Endothelial cell (in vitro differentiated cells): ENCODE data around the gene ITGAV. TPM values are rescaled to one million over a fixed set of nuclear protein-coding genes. Genes with fewer than 3 reads are reported as not detected.

Source experiments
- DNase-seq: peaks from one replicate; pipeline ENCODE4 v3.0.0; 2021; ENCODE audit warnings: low spot score
- H3K27ac Mint-ChIP-seq: one replicate; pipeline ENCODE4 v1.8.0; 2021; ENCODE audit warnings: mixed read lengths, inconsistent platforms; ENCODE audit not compliant: unreplicated experiment
- H3K27me3 Mint-ChIP-seq: one replicate; pipeline ENCODE4 v1.8.0; 2021; ENCODE audit warnings: mild to moderate bottlenecking, moderate library complexity, mixed read lengths, inconsistent platforms; ENCODE audit not compliant: unreplicated experiment
- H3K36me3 Mint-ChIP-seq: one replicate; pipeline ENCODE4 v1.8.0; 2021; ENCODE audit warnings: mild to moderate bottlenecking, low read depth, mixed read lengths, inconsistent platforms; ENCODE audit not compliant: unreplicated experiment
- H3K4me1 Mint-ChIP-seq: one replicate; pipeline ENCODE4 v1.8.0; 2021; ENCODE audit warnings: mild to moderate bottlenecking, mixed read lengths, inconsistent platforms; ENCODE audit not compliant: unreplicated experiment
- H3K4me3 Mint-ChIP-seq: one replicate; pipeline ENCODE4 v1.8.0; 2021; ENCODE audit warnings: mild to moderate bottlenecking, mixed read lengths, inconsistent platforms; ENCODE audit not compliant: unreplicated experiment
- H3K9me3 Mint-ChIP-seq: one replicate; pipeline ENCODE4 v1.8.0; 2021; ENCODE audit warnings: mixed read lengths, inconsistent platforms; ENCODE audit not compliant: unreplicated experiment
- total RNA-seq: library from RNA; stranded (reverse); fragmentation: NEBNext Ultra II Directional; extraction: Animal tissue kit (Norgen Biotek cat#: 25700); gene quantifications from one replicate; pipeline ENCODE4 v1.2.1, GENCODE V29; 2021; ENCODE audit not compliant: unreplicated experiment
- TF ChIP-seq, protein P1 (sequence below): fragments of 200-600 bp; sonication (generic); IDR thresholded peaks from one replicate; pipeline ENCODE4 v1.5.0; 2021; ENCODE audit warnings: antibody characterized with exemption; ENCODE audit not compliant: unreplicated experiment

ITGAV gene
- total RNA-seq, 1 donor from 2014 or later = 154 TPM

GRCh38 chr2:186675380-186675779, 85.5 kb downstream of the ITGAV start:
- Mint-ChIP-seq H3K36me3 (peaks cover 59% of the 10 kb centered on the region), H3K27me3 (no peaks in the 10 kb centered on the region), H3K4me3 (no peak overlapping the region), H3K27ac (no peak overlapping the region), H3K9me3 (no peaks in the 10 kb centered on the region), H3K4me1 (no peaks in the 10 kb centered on the region)
- TF ChIP-seq, protein P1, sequence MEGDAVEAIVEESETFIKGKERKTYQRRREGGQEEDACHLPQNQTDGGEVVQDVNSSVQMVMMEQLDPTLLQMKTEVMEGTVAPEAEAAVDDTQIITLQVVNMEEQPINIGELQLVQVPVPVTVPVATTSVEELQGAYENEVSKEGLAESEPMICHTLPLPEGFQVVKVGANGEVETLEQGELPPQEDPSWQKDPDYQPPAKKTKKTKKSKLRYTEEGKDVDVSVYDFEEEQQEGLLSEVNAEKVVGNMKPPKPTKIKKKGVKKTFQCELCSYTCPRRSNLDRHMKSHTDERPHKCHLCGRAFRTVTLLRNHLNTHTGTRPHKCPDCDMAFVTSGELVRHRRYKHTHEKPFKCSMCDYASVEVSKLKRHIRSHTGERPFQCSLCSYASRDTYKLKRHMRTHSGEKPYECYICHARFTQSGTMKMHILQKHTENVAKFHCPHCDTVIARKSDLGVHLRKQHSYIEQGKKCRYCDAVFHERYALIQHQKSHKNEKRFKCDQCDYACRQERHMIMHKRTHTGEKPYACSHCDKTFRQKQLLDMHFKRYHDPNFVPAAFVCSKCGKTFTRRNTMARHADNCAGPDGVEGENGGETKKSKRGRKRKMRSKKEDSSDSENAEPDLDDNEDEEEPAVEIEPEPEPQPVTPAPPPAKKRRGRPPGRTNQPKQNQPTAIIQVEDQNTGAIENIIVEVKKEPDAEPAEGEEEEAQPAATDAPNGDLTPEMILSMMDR = no peak
- no peak for DNase-seq

- H3K4me1 Mint-ChIP-seq = peaks cover 3% of the 10 kb centered on the region
- peaks cover 4% of the 10 kb centered on the region for H3K9me3 Mint-ChIP-seq
- DNase-seq = no peak
- H3K27ac Mint-ChIP-seq = peak overlapping the region; percentile 3
- TF ChIP-seq, protein P1 = no peak
- H3K27me3 Mint-ChIP-seq = peaks cover 2% of the 10 kb centered on the region
- H3K4me3 Mint-ChIP-seq = peak overlapping the region; percentile 9
- peaks cover 22% of the 10 kb centered on the region for H3K36me3 Mint-ChIP-seq
Observed at GRCh38 chr2:186683341-186683740, 93.5 kb downstream of the ITGAV start.

GRCh38 chr2:186687807-186688211, 98.0 kb downstream of the ITGAV start:
- no peak overlapping the region for H3K27ac Mint-ChIP-seq
- peaks cover 4% of the 10 kb centered on the region for H3K9me3 Mint-ChIP-seq
- peaks cover 19% of the 10 kb centered on the region for H3K36me3 Mint-ChIP-seq
- no peak for DNase-seq
- H3K4me1 Mint-ChIP-seq = peaks cover 3% of the 10 kb centered on the region
- H3K27me3 Mint-ChIP-seq = peaks cover 3% of the 10 kb centered on the region
- TF ChIP-seq, protein P1 = no peak
- no peak overlapping the region for H3K4me3 Mint-ChIP-seq

DNA sequence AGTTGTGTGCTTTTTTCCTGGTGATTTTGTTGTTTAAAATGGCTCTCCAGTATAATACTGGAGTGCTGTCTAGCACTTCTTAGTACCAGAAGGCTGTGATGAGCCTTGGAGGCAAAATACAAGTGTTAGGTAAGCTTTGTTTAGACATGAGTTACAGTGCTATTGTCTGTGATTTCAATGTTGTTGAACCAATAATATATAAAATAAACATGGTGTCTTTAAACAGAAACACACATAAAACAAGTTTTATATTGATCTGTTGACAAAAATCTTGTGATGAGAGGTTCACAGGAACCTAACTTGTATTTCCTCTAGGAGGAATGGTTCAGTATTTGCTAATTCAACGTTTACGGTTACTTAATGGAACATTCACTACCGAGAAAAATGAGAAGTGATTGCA, 99.0 kb downstream of the ITGAV start:
- DNase-seq = no peak
- H3K36me3 Mint-ChIP-seq = peaks cover 11% of the 10 kb centered on the region
- no peak overlapping the region for H3K27ac Mint-ChIP-seq
- H3K9me3 Mint-ChIP-seq = peaks cover 4% of the 10 kb centered on the region
- H3K27me3 Mint-ChIP-seq = peaks cover 2% of the 10 kb centered on the region
- H3K4me1 Mint-ChIP-seq = no peaks in the 10 kb centered on the region
- TF ChIP-seq, protein P1 = no peak
- H3K4me3 Mint-ChIP-seq = no peak overlapping the region

GRCh38 chr2:186690786-186691185, 100.9 kb downstream of the ITGAV start:
- Mint-ChIP-seq H3K36me3 (peaks cover 15% of the 10 kb centered on the region), H3K4me1 (peaks cover 9% of the 10 kb centered on the region), H3K9me3 (peaks cover 4% of the 10 kb centered on the region), H3K27ac (no peak overlapping the region), H3K4me3 (no peak overlapping the region), H3K27me3 (peaks cover 2% of the 10 kb centered on the region)
- DNase-seq = no peak
- TF ChIP-seq, protein P1 = no peak
